Measurements from ENCODE around the gene FAM120A. TPM values are rescaled to one million over a fixed set of nuclear protein-coding genes. Genes with fewer than 3 reads are reported as not detected.

The FAM120A gene
- total RNA-seq, 3 donors from 2014 or later: 168 to 215 (median 209) TPM

DNA sequence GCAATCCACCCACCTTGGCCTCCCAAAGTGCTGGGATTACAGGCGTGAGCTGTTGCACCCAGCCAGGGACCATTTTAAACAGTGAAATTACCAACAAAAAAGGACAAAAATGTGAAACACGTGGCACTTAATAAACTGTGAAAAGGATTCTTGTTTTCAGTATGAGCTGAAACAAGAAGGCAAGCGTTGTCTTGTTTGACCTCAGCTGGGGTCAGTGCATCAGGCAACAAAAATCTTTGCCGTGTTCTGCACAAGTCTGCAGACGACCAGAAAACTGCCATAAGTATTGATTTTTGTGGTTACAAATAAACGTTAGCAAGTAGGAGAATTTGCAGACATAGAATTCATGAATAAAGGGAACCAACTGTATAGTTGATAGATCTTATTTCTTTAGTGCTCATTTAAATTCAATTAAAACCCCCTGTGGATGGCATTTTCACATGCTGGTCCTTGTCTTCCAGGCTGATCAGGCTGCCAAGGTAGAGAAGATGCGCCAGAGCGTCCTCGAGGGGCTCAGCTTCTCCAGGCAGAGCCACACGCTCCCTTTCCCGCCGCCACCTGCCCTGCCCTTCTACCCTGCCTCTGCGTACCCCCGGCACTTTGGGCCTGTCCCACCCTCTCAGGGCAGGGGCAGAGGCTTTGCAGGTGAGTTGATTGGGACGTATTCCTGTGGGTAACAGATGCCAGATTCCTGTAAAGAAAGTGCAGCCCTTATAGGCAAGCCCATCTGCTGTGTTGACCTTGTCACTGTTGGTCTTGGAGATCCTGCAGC lies 106.1 kb downstream of the FAM120A start:
- intact Hi-C loops (cut with DNase I, micrococcal nuclease): no loop called here

DNA sequence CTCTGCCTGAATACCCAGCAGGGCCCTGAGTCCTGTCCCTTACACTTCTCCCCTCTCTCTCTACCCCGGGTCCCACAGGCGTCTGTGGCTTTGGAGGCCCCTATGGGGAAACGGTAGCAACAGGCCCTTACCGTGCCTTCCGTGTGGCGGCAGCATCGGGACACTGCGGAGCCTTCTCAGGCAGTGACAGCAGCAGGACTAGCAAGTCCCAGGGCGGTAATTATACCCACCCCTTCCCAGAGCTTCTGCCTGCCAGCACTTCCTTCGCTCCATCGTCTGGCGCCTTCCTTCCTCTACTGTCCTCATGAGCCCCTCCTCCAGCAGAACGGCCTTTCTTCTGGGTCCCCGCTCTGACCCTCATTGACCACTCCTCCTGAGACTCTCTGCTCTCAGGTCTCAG lies 107.0 kb downstream of the FAM120A start:
- DNase-seq (no peak), ATAC-seq (no peak)
- Histone ChIP-seq H3K36me3 (ENCODE audit: low read depth) (peaks cover 23% of the 10 kb centered on the region), H3K4me1 (ENCODE audit: low read depth) (peaks cover 3% of the 10 kb centered on the region), H3K9me3 (no peaks in the 10 kb centered on the region), H3K4me3 (no peak overlapping the region)
- intact Hi-C loops (cut with DNase I, micrococcal nuclease): no loop called here
- TF ChIP-seq, protein P1, sequence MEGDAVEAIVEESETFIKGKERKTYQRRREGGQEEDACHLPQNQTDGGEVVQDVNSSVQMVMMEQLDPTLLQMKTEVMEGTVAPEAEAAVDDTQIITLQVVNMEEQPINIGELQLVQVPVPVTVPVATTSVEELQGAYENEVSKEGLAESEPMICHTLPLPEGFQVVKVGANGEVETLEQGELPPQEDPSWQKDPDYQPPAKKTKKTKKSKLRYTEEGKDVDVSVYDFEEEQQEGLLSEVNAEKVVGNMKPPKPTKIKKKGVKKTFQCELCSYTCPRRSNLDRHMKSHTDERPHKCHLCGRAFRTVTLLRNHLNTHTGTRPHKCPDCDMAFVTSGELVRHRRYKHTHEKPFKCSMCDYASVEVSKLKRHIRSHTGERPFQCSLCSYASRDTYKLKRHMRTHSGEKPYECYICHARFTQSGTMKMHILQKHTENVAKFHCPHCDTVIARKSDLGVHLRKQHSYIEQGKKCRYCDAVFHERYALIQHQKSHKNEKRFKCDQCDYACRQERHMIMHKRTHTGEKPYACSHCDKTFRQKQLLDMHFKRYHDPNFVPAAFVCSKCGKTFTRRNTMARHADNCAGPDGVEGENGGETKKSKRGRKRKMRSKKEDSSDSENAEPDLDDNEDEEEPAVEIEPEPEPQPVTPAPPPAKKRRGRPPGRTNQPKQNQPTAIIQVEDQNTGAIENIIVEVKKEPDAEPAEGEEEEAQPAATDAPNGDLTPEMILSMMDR (IDR thresholded peaks at IDR 0.05): no peak

More for the DNA sequence above, 106.1 kb downstream of the FAM120A start:
- H3K4me3 ChIP-seq: no peak overlapping the region
- peaks cover 18% of the 10 kb centered on the region for H3K36me3 ChIP-seq (ENCODE audit: low read depth)
- no peaks in the 10 kb centered on the region for H3K9me3 ChIP-seq
- H3K4me1 ChIP-seq (ENCODE audit: low read depth): peaks cover 4% of the 10 kb centered on the region
- ATAC-seq (no peak), DNase-seq (no peak)
- TF ChIP-seq, protein P1 (IDR thresholded peaks at IDR 0.05): no peak

DNA sequence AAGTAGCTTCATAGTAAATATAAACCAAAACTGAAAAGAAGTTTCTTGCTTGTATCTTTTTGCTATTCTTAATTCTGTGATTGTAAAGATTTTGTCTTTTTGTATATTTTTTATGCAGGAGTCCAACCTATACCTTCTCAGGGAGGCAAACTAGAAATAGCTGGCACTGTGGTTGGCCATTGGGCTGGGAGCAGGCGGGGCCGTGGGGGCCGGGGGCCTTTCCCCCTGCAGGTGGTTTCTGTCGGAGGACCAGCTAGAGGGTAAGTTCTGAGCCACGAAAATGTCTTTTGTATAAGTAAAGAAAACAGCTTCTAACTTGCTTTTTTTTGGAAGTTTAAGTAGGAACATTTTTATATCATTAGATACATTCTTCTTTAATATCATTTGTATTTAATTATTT lies 109.5 kb downstream of the FAM120A start:
- TF ChIP-seq, protein P1 (IDR thresholded peaks at IDR 0.05): no peak
- intact Hi-C loops (cut with DNase I, micrococcal nuclease): no loop called here
- DNase-seq (no peak), ATAC-seq (no peak)
- Histone ChIP-seq H3K9me3 (no peaks in the 10 kb centered on the region), H3K4me1 (ENCODE audit: low read depth) (no peaks in the 10 kb centered on the region), H3K4me3 (no peak overlapping the region), H3K36me3 (ENCODE audit: low read depth) (peaks cover 23% of the 10 kb centered on the region)

DNA sequence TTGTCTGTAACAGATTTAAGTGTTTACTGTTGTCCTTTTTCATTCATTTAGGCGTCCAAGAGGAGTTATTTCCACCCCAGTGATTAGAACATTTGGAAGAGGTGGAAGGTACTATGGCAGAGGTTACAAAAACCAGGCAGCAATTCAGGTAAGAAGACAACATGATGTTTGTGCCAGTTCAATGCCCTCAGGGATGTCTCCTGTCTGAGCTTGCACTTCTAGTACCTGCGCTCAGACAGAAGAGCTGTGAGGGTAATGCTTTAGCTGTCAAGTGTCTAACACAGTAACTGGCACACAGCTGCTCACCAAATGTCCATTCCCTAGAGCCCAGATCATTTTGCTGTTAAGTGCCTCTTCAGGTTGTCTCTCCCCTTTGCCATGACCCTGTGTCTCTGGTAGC lies 110.7 kb downstream of the FAM120A start:
- intact Hi-C loops (cut with DNase I, micrococcal nuclease): no loop called here
- Histone ChIP-seq H3K9me3 (no peaks in the 10 kb centered on the region), H3K36me3 (ENCODE audit: low read depth) (peaks cover 23% of the 10 kb centered on the region), H3K4me1 (ENCODE audit: low read depth) (peaks cover 3% of the 10 kb centered on the region), H3K4me3 (no peak overlapping the region)
- ATAC-seq (no peak), DNase-seq (no peak)
- TF ChIP-seq, protein P1 (IDR thresholded peaks at IDR 0.05): no peak

DNA sequence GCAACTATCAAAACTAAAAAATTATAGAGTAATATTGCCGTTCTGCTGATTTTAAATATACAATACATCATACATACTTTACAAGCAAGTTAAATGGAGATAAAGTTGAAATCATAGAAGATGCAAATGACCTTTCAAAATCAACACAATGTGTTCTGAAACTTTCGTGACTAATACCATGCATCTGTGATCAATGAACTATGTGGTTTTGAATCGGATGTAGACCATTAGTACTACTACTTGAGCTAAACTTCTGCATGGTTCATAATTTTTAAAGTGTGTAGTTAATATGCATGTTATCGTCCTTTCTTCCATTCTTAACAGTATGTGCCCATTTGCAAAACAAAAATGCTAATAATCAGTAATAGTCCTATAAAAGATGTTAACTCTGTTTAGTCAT lies 113.6 kb downstream of the FAM120A start:
- TF ChIP-seq, protein P1 (IDR thresholded peaks at IDR 0.05): no peak

More for the DNA sequence above, 113.6 kb downstream of the FAM120A start:
- no peaks in the 10 kb centered on the region for H3K9me3 ChIP-seq
- H3K4me1 ChIP-seq (ENCODE audit: low read depth): peaks cover 9% of the 10 kb centered on the region
- peaks cover 10% of the 10 kb centered on the region for H3K36me3 ChIP-seq (ENCODE audit: low read depth)
- no peak overlapping the region for H3K4me3 ChIP-seq
- intact Hi-C loops (cut with DNase I, micrococcal nuclease): no loop called here
- ATAC-seq (no peak), DNase-seq (no peak)

All from mucosa of descending colon (tissue), 3 donors.